ENCODE data around the gene AP1S1.
A peak's percentile ranks its signal among the peaks of the same experiment; 100 is the strongest.
"Not testable (repeated sequence)": the region's sequence is repeated elsewhere in the genome, so short reads cannot be mapped to it uniquely, and the experiment has no call there.

Gene AP1S1

GRCh38 chr7:101153969-101154692, at the start of gene AP1S1:
AP1S1 (plus strand) TSS chr7:101154476; CDS start chr7:101154515, 39 bp downstream.
- peak; percentile 94 to 96 for DNase-seq

GRCh38 chr7:101104799-101105198, 49.5 kb upstream of the AP1S1 start:
- DNase-seq, result no peak

- DNase-seq, result not testable (repeated sequence)
Observed at GRCh38 chr7:101105248-101105647, 49.0 kb upstream of the AP1S1 start.

GRCh38 chr7:101106386-101106785, 47.9 kb upstream of the AP1S1 start:
- DNase-seq, result no peak

- DNase-seq, result no peak
Observed at GRCh38 chr7:101108330-101108857, 45.9 kb upstream of the AP1S1 start.

GRCh38 chr7:101108961-101109360, 45.3 kb upstream of the AP1S1 start:
- no peak for DNase-seq

GRCh38 chr7:101109368-101109767, 44.9 kb upstream of the AP1S1 start:
- no peak for DNase-seq

GRCh38 chr7:101111261-101111660, 43.0 kb upstream of the AP1S1 start:
- DNase-seq, result no peak

GRCh38 chr7:101112233-101112632, 42.0 kb upstream of the AP1S1 start:
- no peak for DNase-seq

- not testable (repeated sequence) for DNase-seq
Observed at GRCh38 chr7:101113140-101113539, 41.1 kb upstream of the AP1S1 start.

- DNase-seq, result no peak
Observed at GRCh38 chr7:101113836-101114235, 40.4 kb upstream of the AP1S1 start.

GRCh38 chr7:101114492-101114891, 39.8 kb upstream of the AP1S1 start:
- no peak for DNase-seq

GRCh38 chr7:101115215-101115614, 39.1 kb upstream of the AP1S1 start:
- no peak for DNase-seq

- no peak for DNase-seq
Observed at GRCh38 chr7:101116898-101117297, 37.4 kb upstream of the AP1S1 start.

GRCh38 chr7:101118856-101119255, 35.4 kb upstream of the AP1S1 start:
- no peak for DNase-seq

- DNase-seq, result no peak
Observed at GRCh38 chr7:101119876-101120275, 34.4 kb upstream of the AP1S1 start.

GRCh38 chr7:101120315-101120714, 34.0 kb upstream of the AP1S1 start:
- DNase-seq, result no peak

- DNase-seq, result not testable (repeated sequence)
Observed at GRCh38 chr7:101121631-101121990, 32.7 kb upstream of the AP1S1 start.

GRCh38 chr7:101121991-101122932, 32.0 kb upstream of the AP1S1 start:
- no peak for DNase-seq

GRCh38 chr7:101122933-101123702, 31.2 kb upstream of the AP1S1 start:
- no peak for DNase-seq

- DNase-seq, result no peak
Observed at GRCh38 chr7:101123703-101124068, 30.6 kb upstream of the AP1S1 start.

- DNase-seq, result no peak
Observed at GRCh38 chr7:101124376-101125056, 29.8 kb upstream of the AP1S1 start.
